HEK293 (cell line): ENCODE results near the gene GRB7.
"Not testable (repeated sequence)": the region's sequence is repeated elsewhere in the genome, so short reads cannot be mapped to it uniquely, and the experiment has no call there.

Experiments
- CTCF ChIA-PET: fragments of 350-600 bp; formaldehyde crosslinking; extraction: SDS; loops from one replicate; lab custom pipeline; 2021; ENCODE audit warnings: antibody characterized with exemption; lab: Yijun Ruan, JAX
- POLR2A ChIA-PET: fragments of 300-600 bp; formaldehyde crosslinking; extraction: SDS; loops from one replicate; lab custom pipeline; 2020; ENCODE audit warnings: antibody characterized with exemption, inconsistent platforms; lab: Yijun Ruan, JAX
- H3K27ac ChIP-seq: fragments of 200-500 bp; sonication (Bioruptor generic); 2 replicates; pipeline ENCODE4 v1.5.1; 2014; ENCODE audit warnings: low read depth, low read length, control low read depth, inconsistent platforms; ENCODE audit errors: extremely low read depth
- H3K36me3 ChIP-seq, 2 experiments: fragments of 200-500 bp in 1 of 2; sonication (Bioruptor generic) in 1 of 2; 1 replicate in 1 of 2; 2 replicates in 1 of 2; pipeline ENCODE4 v1.5.1; 2014 to 2017; ENCODE audit warnings: inconsistent platforms in 2 of 2, low read length in 2 of 2; ENCODE audit not compliant: control insufficient read depth in 2 of 2, insufficient read depth in 1 of 2
- H3K4me1 ChIP-seq: fragments of 200-500 bp; sonication (Bioruptor generic); 2 replicates; pipeline ENCODE4 v1.5.1; 2014; ENCODE audit warnings: mild to moderate bottlenecking, low read length, inconsistent platforms; ENCODE audit not compliant: control insufficient read depth, insufficient read depth
- H3K4me3 ChIP-seq: 2 replicates; pipeline ENCODE4 v1.5.1; 2011; ENCODE audit warnings: low read depth, mild to moderate bottlenecking, control low read depth, low read length, moderate library complexity
- H3K9me3 ChIP-seq: fragments of 200-500 bp; sonication (Bioruptor generic); 2 replicates; pipeline ENCODE4 v1.5.1; 2014; ENCODE audit warnings: low read depth, low read length, inconsistent platforms; ENCODE audit not compliant: control insufficient read depth, insufficient read depth
- KLF17 ChIP-seq: fragments of 450-650 bp; formaldehyde crosslinking; IDR thresholded peaks from 2 replicates; pipeline ENCODE4 v1.5.1; 2016; ENCODE audit warnings: missing biosample characterization, missing genetic modification characterization
- PRDM4 ChIP-seq: fragments of 450-650 bp; formaldehyde crosslinking; IDR thresholded peaks from 2 replicates; pipeline ENCODE4 v1.5.1; 2017; ENCODE audit warnings: missing biosample characterization, missing genetic modification characterization
- ZBTB20 ChIP-seq: fragments of 450-650 bp; formaldehyde crosslinking; IDR thresholded peaks from 2 replicates; pipeline ENCODE4 v1.5.1; 2016; ENCODE audit warnings: missing biosample characterization, missing genetic modification characterization
- ZBTB44 ChIP-seq: fragments of 450-650 bp; IDR thresholded peaks from 2 replicates; pipeline ENCODE4 v1.5.1; 2018; ENCODE audit warnings: missing biosample characterization, mild to moderate bottlenecking, missing genetic modification characterization
- ZBTB49 ChIP-seq: fragments of 450-650 bp; formaldehyde crosslinking; IDR thresholded peaks from 2 replicates; pipeline ENCODE4 v1.5.1; 2016; ENCODE audit warnings: missing biosample characterization, missing genetic modification characterization, low read depth
- ZNF114 ChIP-seq: fragments of 450-650 bp; formaldehyde crosslinking; IDR thresholded peaks from 2 replicates; pipeline ENCODE4 v1.5.0; 2017; ENCODE audit warnings: missing biosample characterization, missing genetic modification characterization
- ZNF121 ChIP-seq: fragments of 450-650 bp; formaldehyde crosslinking; IDR thresholded peaks from 2 replicates; pipeline ENCODE4 v1.5.1; 2016; ENCODE audit warnings: missing biosample characterization, missing genetic modification characterization
- ZNF148 ChIP-seq: fragments of 450-650 bp; formaldehyde crosslinking; IDR thresholded peaks from 2 replicates; pipeline ENCODE4 v1.5.0; 2017; ENCODE audit warnings: missing biosample characterization, missing genetic modification characterization, borderline replicate concordance
- ZNF239 ChIP-seq: fragments of 450-650 bp; formaldehyde crosslinking; IDR thresholded peaks from 2 replicates; pipeline ENCODE4 v1.5.1; 2016; ENCODE audit warnings: missing biosample characterization, missing genetic modification characterization
- ZNF37A ChIP-seq: fragments of 450-650 bp; IDR thresholded peaks from 2 replicates; pipeline ENCODE4 v1.5.1; 2018; ENCODE audit warnings: missing biosample characterization, missing genetic modification characterization
- ZNF416 ChIP-seq: fragments of 450-650 bp; formaldehyde crosslinking; IDR thresholded peaks from 2 replicates; pipeline ENCODE4 v1.5.1; 2016; ENCODE audit warnings: missing biosample characterization, missing genetic modification characterization
- ZNF48 ChIP-seq: fragments of 450-650 bp; formaldehyde crosslinking; IDR thresholded peaks from 2 replicates; pipeline ENCODE4 v1.5.1; 2016; ENCODE audit warnings: missing biosample characterization, missing genetic modification characterization
- ZNF513 ChIP-seq: fragments of 450-650 bp; IDR thresholded peaks from 2 replicates; pipeline ENCODE4 v1.5.1; 2018; ENCODE audit warnings: missing biosample characterization, missing genetic modification characterization
- ZNF561 ChIP-seq: fragments of 450-650 bp; IDR thresholded peaks from 2 replicates; pipeline ENCODE4 v1.5.1; 2018; ENCODE audit warnings: missing biosample characterization, missing genetic modification characterization, borderline replicate concordance
- ZNF585B ChIP-seq: fragments of 450-650 bp; formaldehyde crosslinking; IDR thresholded peaks from 2 replicates; pipeline ENCODE4 v1.5.1; 2016; ENCODE audit warnings: missing biosample characterization, missing genetic modification characterization
- ZNF626 ChIP-seq: fragments of 450-650 bp; sonication (Bioruptor Pico); formaldehyde crosslinking; IDR thresholded peaks from 2 replicates; pipeline ENCODE4 v1.5.1; 2018; ENCODE audit warnings: missing biosample characterization, missing genetic modification characterization, inconsistent platforms
- ZNF660 ChIP-seq: fragments of 450-650 bp; IDR thresholded peaks from 2 replicates; pipeline ENCODE4 v1.5.1; 2018; ENCODE audit warnings: missing biosample characterization, mild to moderate bottlenecking, missing genetic modification characterization
- ZNF704 ChIP-seq: fragments of 450-650 bp; formaldehyde crosslinking; IDR thresholded peaks from 2 replicates; pipeline ENCODE4 v1.5.1; 2016; ENCODE audit warnings: missing biosample characterization, missing genetic modification characterization
- ZNF707 ChIP-seq: fragments of 450-650 bp; formaldehyde crosslinking; IDR thresholded peaks from 2 replicates; pipeline ENCODE4 v1.5.1; 2016; ENCODE audit warnings: missing biosample characterization, missing genetic modification characterization
- ZNF792 ChIP-seq: fragments of 450-650 bp; formaldehyde crosslinking; IDR thresholded peaks from 2 replicates; pipeline ENCODE4 v1.5.1; 2016; ENCODE audit warnings: missing biosample characterization, missing genetic modification characterization
- ZNF830 ChIP-seq: fragments of 450-650 bp; IDR thresholded peaks from 2 replicates; pipeline ENCODE4 v1.5.0; 2018; ENCODE audit warnings: missing biosample characterization, missing genetic modification characterization, low read depth, mild to moderate bottlenecking, moderate library complexity

The GRB7 gene

GRCh38 chr17:39764171-39764570 is 26.4 kb downstream of the GRB7 start:
- not testable (repeated sequence) for H3K36me3 ChIP-seq, H3K4me3 ChIP-seq, H3K9me3 ChIP-seq, H3K27ac ChIP-seq, H3K4me1 ChIP-seq
- ChIA-PET CTCF (interaction anchor here (0.9 to 1.1 kb wide), 4 partner anchors 98 to 143 kb away, joined by 3 to 6 read pairs (median 4); no protein-coding TSS in a partner anchor), POLR2A (interaction anchor here (0.6 kb wide), 5 partner anchors 11 to 98 kb away, joined by 3 to 6 read pairs (median 3); no protein-coding TSS in a partner anchor)
- TF ChIP-seq ZNF121 (tag by site-specific recombination), result peak; percentile 86

GRCh38 chr17:39765175-39765574 is 27.4 kb downstream of the GRB7 start:
- Histone ChIP-seq H3K36me3 (no peaks in the 10 kb centered on the region; a peak in 1 of 3 replicates), H3K4me3 (no peak overlapping the region), H3K27ac (no peak overlapping the region), H3K9me3 (no peaks in the 10 kb centered on the region), H3K4me1 (peaks cover 9% of the 10 kb centered on the region)
- TF ChIP-seq ZBTB49 (no peak), ZNF707 (tag by site-specific recombination) (no peak), ZNF792 (tag by site-specific recombination) (no peak), ZNF660 (tag by site-specific recombination) (no peak), ZNF626 (tag by site-specific recombination) (no peak), KLF17 (tag by site-specific recombination) (no peak), ZNF585B (tag by site-specific recombination) (no peak), ZNF48 (tag by site-specific recombination) (no peak), ZNF561 (tag by site-specific recombination) (no peak), ZNF704 (tag by site-specific recombination) (no peak), ZBTB20 (tag by site-specific recombination) (no peak), ZNF830 (tag by site-specific recombination) (no peak), ZNF513 (tag by site-specific recombination) (no peak), ZNF114 (tag by site-specific recombination) (no peak), ZNF37A (tag by site-specific recombination) (no peak), PRDM4 (tag by site-specific recombination) (no peak), ZNF239 (tag by site-specific recombination) (no peak), ZBTB44 (tag by site-specific recombination) (no peak), ZNF416 (tag by site-specific recombination) (no peak), ZNF148 (tag by site-specific recombination) (no peak)
- CTCF ChIA-PET, result interaction anchor here (0.7 to 1.1 kb wide), 4 partner anchors 85 to 144 kb away, joined by 3 to 6 read pairs (median 4); no protein-coding TSS in a partner anchor
- POLR2A ChIA-PET, result no interaction called here
